Erythroblast (primary cell): Measurements from ENCODE around the gene PCK1.

Experiments
- GATA1 ChIP-seq: IDR thresholded peaks from 2 replicates; pipeline ENCODE4 v1.6.1; 2011; ENCODE audit warnings: low read depth, mild to moderate bottlenecking, control low read depth, low read length, moderate library complexity
- POLR2A ChIP-seq: IDR thresholded peaks from 2 replicates; pipeline ENCODE4 v1.6.1; 2011; ENCODE audit warnings: mild to moderate bottlenecking, low read length

DNA sequence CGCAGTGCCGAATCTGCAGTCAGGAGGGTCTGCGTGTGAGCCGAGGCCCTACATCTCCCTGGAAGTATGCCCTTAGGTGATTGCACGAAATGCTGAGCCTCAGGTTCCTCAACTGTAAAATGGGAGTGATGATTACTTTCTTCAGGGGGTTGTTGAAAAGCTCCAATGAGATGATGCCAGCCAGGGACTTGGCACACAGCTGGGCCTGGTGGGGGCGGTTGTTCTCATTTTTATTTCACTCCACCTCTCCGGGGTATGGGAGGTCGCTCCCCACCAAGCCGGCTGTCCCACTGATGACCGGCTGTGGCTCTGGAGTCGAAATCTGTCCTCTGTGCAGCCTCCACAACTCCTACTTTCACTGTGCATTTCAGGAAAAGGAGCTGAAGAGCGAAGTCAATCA, 8.1 kb downstream of the PCK1 start:
- no peak for TF ChIP-seq POLR2A
- no peak for TF ChIP-seq GATA1
